ENCODE data around the gene CSNK2B. TPM values are rescaled to one million over a fixed set of nuclear protein-coding genes. Genes with fewer than 3 reads are reported as not detected.
A peak's percentile ranks its signal among the peaks of the same experiment; 100 is the strongest.

CSNK2B gene
- total RNA-seq (100 to 1,000 TPM; 397 to 421 TPM), polyA plus RNA-seq (ENCODE audit: insufficient read depth, low read depth, low replicate concordance) (523 TPM)
- long read RNA-seq, donor 1, transcript CSNK2B-203 (7 exons, 948 nt): major isoform, 70 of 80 reads
- long read RNA-seq, donor 1, partial matches to known transcripts: 7 of 80 reads
- long read RNA-seq, donor 1, other reads (novel, unspliced or antisense): 0 of 80 reads
- long read RNA-seq, donor 2, transcript CSNK2B-208 (5 exons, 785 nt): minor isoform, 5 of 62 reads
- long read RNA-seq, donor 2, transcript CSNK2B-203 (7 exons, 948 nt): major isoform, 43 of 62 reads
- long read RNA-seq, donor 2, partial matches to known transcripts: 12 of 62 reads
- long read RNA-seq, donor 2, other reads (novel, unspliced or antisense): 0 of 62 reads

- DNase-seq: peak; percentile 100
- no peaks in the 10 kb centered on the region for H3K36me3 ChIP-seq (ENCODE audit: low read depth, missing control alignments)
- peak within 1 kb of the TSS; percentile 81 to 93 for H3K4me3 ChIP-seq
- intact Hi-C loops (cut with DNase I; ENCODE audit: low total_unique reads): no loop called here
- H3K9me3 ChIP-seq: no peaks in the 10 kb centered on the region
- whole genome bisulfite sequencing, 2 donors: 0% methylated on average over 33 to 63 of the region's 63 CpGs
- TF ChIP-seq CTCF (IDR thresholded peaks at IDR 0.05): no peak
- TF ChIP-seq POLR2A (IDR thresholded peaks at IDR 0.05): no peak
- peak within 1 kb of the TSS; percentile 90 to 97 for H3K27ac ChIP-seq
- peaks cover 33% of the 10 kb centered on the region for H3K4me1 ChIP-seq
- H3K27me3 ChIP-seq: no peaks in the 10 kb centered on the region
Observed at GRCh38 chr6:31665501-31666336, at the start of gene CSNK2B. CSNK2B (plus strand) TSS chr6:31666080; CDS start chr6:31666832, 752 bp downstream.

- no peak for DNase-seq
- H3K4me3 ChIP-seq: no peak overlapping the region
- 89 to 93% methylated on average over 2 of the region's 2 CpGs for WGBS, 2 donors
- H3K36me3 ChIP-seq (ENCODE audit: low read depth, missing control alignments): no peaks in the 10 kb centered on the region
- intact Hi-C loops (cut with DNase I; ENCODE audit: low total_unique reads): no loop called here
- H3K4me1 ChIP-seq: peaks cover 6% of the 10 kb centered on the region
- H3K9me3 ChIP-seq: no peaks in the 10 kb centered on the region
- no peak for TF ChIP-seq POLR2A (IDR thresholded peaks at IDR 0.05)
- no peak for TF ChIP-seq CTCF (IDR thresholded peaks at IDR 0.05)
- no peak overlapping the region for H3K27ac ChIP-seq
- H3K27me3 ChIP-seq: no peaks in the 10 kb centered on the region
Observed at GRCh38 chr6:31617010-31617409, 48.9 kb upstream of the CSNK2B start.

GRCh38 chr6:31619805-31620585 lies 45.9 kb upstream of the CSNK2B start:
- no peaks in the 10 kb centered on the region for H3K36me3 ChIP-seq (ENCODE audit: low read depth, missing control alignments)
- H3K4me3 ChIP-seq: peak overlapping the region; percentile 61 to 85
- TF ChIP-seq CTCF (IDR thresholded peaks at IDR 0.05) (peak in 2 of 3 experiments; percentile 19 to 25), POLR2A (IDR thresholded peaks at IDR 0.05) (peak; percentile 82)
- H3K27me3 ChIP-seq: no peaks in the 10 kb centered on the region
- peak; percentile 99 for DNase-seq
- H3K4me1 ChIP-seq: peaks cover 15% of the 10 kb centered on the region
- H3K27ac ChIP-seq: peak overlapping the region; percentile 91 to 99
- H3K9me3 ChIP-seq: no peaks in the 10 kb centered on the region
- intact Hi-C loops (cut with DNase I; ENCODE audit: low total_unique reads): no loop called here
- WGBS, 2 donors: 0 to 1% methylated on average over 50 of the region's 50 CpGs

- Histone ChIP-seq H3K36me3 (ENCODE audit: low read depth, missing control alignments) (no peaks in the 10 kb centered on the region), H3K27me3 (no peaks in the 10 kb centered on the region), H3K27ac (peak within 1 kb of the TSS; percentile 91 to 99), H3K4me3 (peak within 1 kb of the TSS; percentile 61 to 85), H3K4me1 (peaks cover 15% of the 10 kb centered on the region), H3K9me3 (no peaks in the 10 kb centered on the region)
- TF ChIP-seq POLR2A (IDR thresholded peaks at IDR 0.05): peak; percentile 30
- TF ChIP-seq CTCF (IDR thresholded peaks at IDR 0.05): no peak
- DNase-seq: peak; percentile 90
- WGBS, 2 donors: 1% methylated on average over 29 to 52 of the region's 67 CpGs
- intact Hi-C loops (cut with DNase I; ENCODE audit: low total_unique reads): no loop called here
Observed at GRCh38 chr6:31620586-31621319, 45.1 kb upstream of the CSNK2B start, which contains the start of gene PRRC2A. PRRC2A (plus strand) TSS chr6:31620715; CDS start chr6:31622790, 2,075 bp downstream.

All from testis (tissue), 5 donors.